CD4-positive, alpha-beta T cell treated with Interleukin-2 at 100 ng/mL for 4 hours (primary cell): ENCODE data around the gene RNF223.
"Not testable (repeated sequence)": the region's sequence is repeated elsewhere in the genome, so short reads cannot be mapped to it uniquely, and the experiment has no call there.

Experiments used
- DNase-seq: peaks from one replicate; pipeline ENCODE4 v3.0.0-alpha.2; 2020; ENCODE audit warnings: low spot score

Gene RNF223

GRCh38 chr1:1087351-1088028, 13.4 kb upstream of the RNF223 start:
- no peak for DNase-seq

GRCh38 chr1:1086911-1087341, 12.8 kb upstream of the RNF223 start:
- DNase-seq, result no peak

GRCh38 chr1:1085911-1086841, 12.1 kb upstream of the RNF223 start:
- no peak for DNase-seq

GRCh38 chr1:1085171-1085841, 11.2 kb upstream of the RNF223 start:
- no peak for DNase-seq

- DNase-seq, result no peak
Observed at GRCh38 chr1:1084372-1085170, 10.5 kb upstream of the RNF223 start.

- no peak for DNase-seq
Observed at GRCh38 chr1:1083416-1084371, 9.6 kb upstream of the RNF223 start.

- no peak for DNase-seq
Observed at GRCh38 chr1:1082776-1083415, 8.8 kb upstream of the RNF223 start.

GRCh38 chr1:1082239-1082775, 8.2 kb upstream of the RNF223 start:
- DNase-seq, result no peak

GRCh38 chr1:1081311-1082238, 7.5 kb upstream of the RNF223 start:
- DNase-seq, result no peak

- DNase-seq, result no peak
Observed at GRCh38 chr1:1080951-1081310, 6.8 kb upstream of the RNF223 start.

GRCh38 chr1:1080122-1080757, 6.1 kb upstream of the RNF223 start:
- DNase-seq, result no peak

GRCh38 chr1:1079408-1080121, 5.5 kb upstream of the RNF223 start:
- DNase-seq, result no peak

- not testable (repeated sequence) for DNase-seq
Observed at GRCh38 chr1:1077396-1077795, 3.3 kb upstream of the RNF223 start.

- DNase-seq, result no peak
Observed at GRCh38 chr1:1075148-1075935, 1.2 kb upstream of the RNF223 start.

- DNase-seq, result no peak
Observed at GRCh38 chr1:1074631-1075147, 583 bp upstream of the RNF223 start.

GRCh38 chr1:1072849-1073742, 1.0 kb downstream of the RNF223 start:
- no peak for DNase-seq
